ENCODE measurements around the gene DNMT3L.
"Not testable (repeated sequence)": the region's sequence is repeated elsewhere in the genome, so short reads cannot be mapped to it uniquely, and the experiment has no call there.

Gene DNMT3L

GRCh38 chr21:44288251-44289110 is 26.8 kb upstream of the DNMT3L start:
- DNase-seq (ENCODE audit: low read depth): no peak
- TF ChIP-seq, protein P1, sequence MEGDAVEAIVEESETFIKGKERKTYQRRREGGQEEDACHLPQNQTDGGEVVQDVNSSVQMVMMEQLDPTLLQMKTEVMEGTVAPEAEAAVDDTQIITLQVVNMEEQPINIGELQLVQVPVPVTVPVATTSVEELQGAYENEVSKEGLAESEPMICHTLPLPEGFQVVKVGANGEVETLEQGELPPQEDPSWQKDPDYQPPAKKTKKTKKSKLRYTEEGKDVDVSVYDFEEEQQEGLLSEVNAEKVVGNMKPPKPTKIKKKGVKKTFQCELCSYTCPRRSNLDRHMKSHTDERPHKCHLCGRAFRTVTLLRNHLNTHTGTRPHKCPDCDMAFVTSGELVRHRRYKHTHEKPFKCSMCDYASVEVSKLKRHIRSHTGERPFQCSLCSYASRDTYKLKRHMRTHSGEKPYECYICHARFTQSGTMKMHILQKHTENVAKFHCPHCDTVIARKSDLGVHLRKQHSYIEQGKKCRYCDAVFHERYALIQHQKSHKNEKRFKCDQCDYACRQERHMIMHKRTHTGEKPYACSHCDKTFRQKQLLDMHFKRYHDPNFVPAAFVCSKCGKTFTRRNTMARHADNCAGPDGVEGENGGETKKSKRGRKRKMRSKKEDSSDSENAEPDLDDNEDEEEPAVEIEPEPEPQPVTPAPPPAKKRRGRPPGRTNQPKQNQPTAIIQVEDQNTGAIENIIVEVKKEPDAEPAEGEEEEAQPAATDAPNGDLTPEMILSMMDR (IDR thresholded peaks at IDR 0.05; ENCODE audit: low read depth, low read length): no peak
- no peak overlapping the region for H3K4me3 ChIP-seq (ENCODE audit: low read depth, low read length)

GRCh38 chr21:44286716-44287632 is 25.3 kb upstream of the DNMT3L start:
- no peak for DNase-seq (ENCODE audit: low read depth)
- TF ChIP-seq POLR2A (IDR thresholded peaks at IDR 0.05; ENCODE audit: extremely low read depth, insufficient read length) (no peak), MAX (IDR thresholded peaks at IDR 0.05; ENCODE audit: low read depth, low read length) (no peak)
- H3K4me3 ChIP-seq (ENCODE audit: low read depth, low read length): no peak overlapping the region

GRCh38 chr21:44286086-44286715 is 24.5 kb upstream of the DNMT3L start:
- no peak for DNase-seq (ENCODE audit: low read depth)
- no peak overlapping the region for H3K4me3 ChIP-seq (ENCODE audit: low read depth, low read length)
- TF ChIP-seq MYC (IDR thresholded peaks at IDR 0.05; ENCODE audit: low read depth, low read length) (no peak), MAX (IDR thresholded peaks at IDR 0.05; ENCODE audit: low read depth, low read length) (no peak), POLR2A (IDR thresholded peaks at IDR 0.05; ENCODE audit: extremely low read depth, insufficient read length) (no peak)
- TF ChIP-seq, protein P1 (IDR thresholded peaks at IDR 0.05; ENCODE audit: low read depth, low read length): no peak

- DNase-seq (ENCODE audit: low read depth): no peak
- no peak within 1 kb of the TSS for H3K4me3 ChIP-seq (ENCODE audit: low read depth, low read length)
- TF ChIP-seq POLR2A (IDR thresholded peaks at IDR 0.05; ENCODE audit: extremely low read depth, insufficient read length) (no peak), MYC (IDR thresholded peaks at IDR 0.05; ENCODE audit: low read depth, low read length) (no peak), MAX (IDR thresholded peaks at IDR 0.05; ENCODE audit: low read depth, low read length) (no peak)
- TF ChIP-seq, protein P1 (IDR thresholded peaks at IDR 0.05; ENCODE audit: low read depth, low read length): no peak
Observed at GRCh38 chr21:44285138-44285992, 23.7 kb upstream of the DNMT3L start, which contains the start of gene AIRE. TSS of gene AIRE (plus strand) at chr21:44285876. CDS start at chr21:44286007, 131 bp downstream.

DNA sequence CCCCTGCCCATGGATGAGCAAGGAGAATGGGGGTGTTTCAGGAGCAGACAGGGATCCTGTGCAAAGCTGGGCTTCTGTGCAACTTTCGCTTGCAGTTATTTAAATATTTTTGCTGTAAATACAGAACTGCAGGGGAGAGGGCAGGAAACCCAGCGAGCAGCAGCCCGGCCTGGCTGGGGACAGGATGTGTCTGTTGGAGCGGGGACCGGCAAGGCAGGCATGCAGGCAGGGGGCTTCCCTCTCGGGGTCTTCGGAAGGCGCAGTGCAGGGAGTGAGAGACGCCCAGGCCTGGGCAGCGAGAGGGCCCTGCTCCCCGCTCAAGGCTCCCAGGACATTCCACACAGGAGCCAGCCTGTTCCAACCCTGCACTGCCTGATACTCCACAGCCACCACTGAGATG is 22.3 kb upstream of the DNMT3L start:
- DNase-seq (ENCODE audit: low read depth): no peak
- no peak overlapping the region for H3K4me3 ChIP-seq (ENCODE audit: low read depth, low read length)
- no peak for TF ChIP-seq MAX (IDR thresholded peaks at IDR 0.05; ENCODE audit: low read depth, low read length)

- H3K4me3 ChIP-seq (ENCODE audit: low read depth, low read length); DNase-seq (ENCODE audit: low read depth): not testable (repeated sequence)
Observed at GRCh38 chr21:44283211-44283785, 21.6 kb upstream of the DNMT3L start.
